HG03175 (cell line): ENCODE results near the gene PTOV1.

ENCODE experiments used
- ATAC-seq: cut with Tn5 transposase; IDR thresholded peaks from one replicate; pipeline ENCODE4 v1.9.1; 2021; ENCODE audit warnings: mild to moderate bottlenecking, moderate library complexity; ENCODE audit not compliant: unreplicated experiment

PTOV1 gene

DNA sequence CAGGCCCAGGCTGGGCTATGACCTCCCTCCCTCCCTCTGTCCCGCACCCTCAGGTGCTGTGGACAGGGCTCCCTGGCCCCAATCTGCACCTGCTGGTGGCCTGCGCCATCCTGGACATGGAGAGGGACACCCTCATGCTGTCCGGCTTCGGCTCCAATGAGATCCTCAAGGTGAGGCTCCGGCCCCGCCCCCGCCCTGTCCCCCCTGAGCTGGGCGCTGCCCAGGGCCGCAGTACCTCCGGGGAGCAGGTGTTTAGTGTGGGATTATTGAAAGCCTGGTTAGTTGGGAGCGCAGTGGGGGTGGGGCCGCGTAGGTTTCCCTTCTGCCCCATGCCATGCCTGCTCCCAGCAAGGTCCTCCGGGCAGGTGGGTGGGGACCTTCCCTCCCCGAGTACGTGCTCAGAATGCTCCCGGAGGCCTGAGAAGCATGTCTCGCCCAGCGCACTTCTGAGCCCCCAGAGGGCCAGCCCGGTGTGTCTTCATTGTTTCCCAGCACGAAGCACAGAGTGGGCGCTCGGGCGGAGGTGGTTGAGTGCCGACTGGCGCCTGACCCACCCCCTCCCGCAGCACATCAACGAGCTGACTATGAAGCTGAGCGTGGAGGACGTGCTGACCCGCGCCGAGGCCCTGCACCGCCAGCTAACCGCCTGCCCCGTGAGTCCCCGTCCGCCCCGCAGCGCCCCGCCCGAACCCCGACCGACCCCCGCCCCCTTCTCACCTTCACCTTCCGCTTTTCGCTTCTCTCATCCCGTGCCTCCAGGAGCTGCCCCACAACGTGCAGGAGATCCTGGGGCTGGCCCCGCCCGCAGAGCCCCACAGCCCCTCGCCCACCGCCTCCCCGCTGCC lies 36.9 kb downstream of the PTOV1 start:
- ATAC-seq: no peak

DNA sequence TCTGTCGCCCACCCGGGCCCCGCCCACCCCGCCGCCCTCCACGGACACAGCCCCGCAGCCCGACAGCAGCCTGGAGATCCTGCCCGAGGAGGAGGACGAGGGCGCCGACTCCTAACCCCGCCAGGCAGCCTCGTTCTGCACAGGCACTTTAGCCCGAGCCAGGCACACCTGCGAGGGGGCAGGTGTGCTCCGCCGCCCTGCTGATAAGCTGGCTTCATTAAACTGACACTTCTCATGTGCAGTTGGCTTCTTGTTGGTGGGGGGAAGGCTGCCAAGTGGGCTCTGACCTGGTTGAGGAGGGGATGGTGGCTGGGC lies 37.5 kb downstream of the PTOV1 start:
- ATAC-seq: no peak

DNA sequence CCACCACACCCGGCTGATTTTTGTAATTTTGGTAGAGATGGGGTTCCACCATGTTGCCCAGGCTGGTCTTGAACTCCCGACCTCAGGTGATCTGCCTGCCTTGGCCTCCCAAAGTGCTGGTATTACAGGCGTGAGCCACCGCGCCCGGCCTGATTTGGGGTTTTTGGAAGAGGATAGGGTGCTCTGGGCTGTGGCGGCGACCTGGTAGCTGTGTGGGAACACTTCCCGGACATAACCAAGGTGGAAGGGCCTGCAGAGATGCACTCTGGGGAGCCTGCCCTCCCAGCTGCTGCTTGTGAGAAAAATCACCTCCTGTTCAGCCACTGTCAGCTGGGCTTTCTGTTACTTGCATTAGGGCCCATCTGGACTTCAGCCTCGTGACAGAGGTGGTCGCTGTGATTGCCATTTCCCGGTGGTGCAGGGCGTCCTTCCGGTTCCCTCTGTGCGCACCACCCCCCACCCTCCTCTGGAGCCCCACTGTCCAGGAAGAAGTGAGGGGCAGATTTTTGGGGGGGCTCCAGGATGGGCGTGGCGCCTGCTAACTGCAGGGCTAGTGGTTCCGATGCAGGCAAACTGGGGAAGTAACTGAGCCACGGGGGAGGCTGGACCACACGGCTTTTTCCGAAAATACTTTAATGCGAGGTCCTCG lies 38.2 kb downstream of the PTOV1 start:
- ATAC-seq: no peak

DNA sequence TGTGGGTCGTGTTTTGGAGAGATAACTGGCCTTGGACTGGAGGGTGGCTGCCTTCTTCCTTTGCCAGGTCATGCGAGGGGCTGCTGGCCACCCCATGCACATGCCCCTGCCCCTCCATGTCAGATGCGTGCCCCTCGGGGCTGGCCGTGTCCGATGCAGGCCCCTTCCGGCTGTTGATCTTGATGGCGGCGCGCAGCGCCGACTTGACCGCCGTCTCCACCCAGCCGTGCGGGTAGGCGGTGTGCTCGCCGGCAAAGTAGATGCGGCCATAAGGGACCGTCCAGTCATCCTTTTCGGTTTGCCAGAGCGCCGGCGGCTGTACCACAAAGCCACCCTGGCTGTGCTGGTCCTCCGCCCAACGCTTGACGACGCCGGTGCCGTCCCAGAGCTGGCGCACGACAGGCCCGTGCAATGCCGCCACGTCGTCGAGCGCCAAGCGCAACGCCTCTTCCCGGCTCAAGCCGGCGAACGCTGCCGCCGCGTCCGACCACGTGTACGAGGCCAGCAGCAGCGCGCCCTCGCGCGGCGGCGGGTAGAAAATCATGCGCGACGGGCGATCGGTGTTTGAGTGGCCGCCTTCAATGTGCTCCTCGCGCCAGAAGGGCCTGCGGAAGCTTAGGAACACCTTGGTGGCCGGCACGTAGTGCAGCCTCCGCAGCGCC lies 38.9 kb downstream of the PTOV1 start:
- ATAC-seq: no peak

DNA sequence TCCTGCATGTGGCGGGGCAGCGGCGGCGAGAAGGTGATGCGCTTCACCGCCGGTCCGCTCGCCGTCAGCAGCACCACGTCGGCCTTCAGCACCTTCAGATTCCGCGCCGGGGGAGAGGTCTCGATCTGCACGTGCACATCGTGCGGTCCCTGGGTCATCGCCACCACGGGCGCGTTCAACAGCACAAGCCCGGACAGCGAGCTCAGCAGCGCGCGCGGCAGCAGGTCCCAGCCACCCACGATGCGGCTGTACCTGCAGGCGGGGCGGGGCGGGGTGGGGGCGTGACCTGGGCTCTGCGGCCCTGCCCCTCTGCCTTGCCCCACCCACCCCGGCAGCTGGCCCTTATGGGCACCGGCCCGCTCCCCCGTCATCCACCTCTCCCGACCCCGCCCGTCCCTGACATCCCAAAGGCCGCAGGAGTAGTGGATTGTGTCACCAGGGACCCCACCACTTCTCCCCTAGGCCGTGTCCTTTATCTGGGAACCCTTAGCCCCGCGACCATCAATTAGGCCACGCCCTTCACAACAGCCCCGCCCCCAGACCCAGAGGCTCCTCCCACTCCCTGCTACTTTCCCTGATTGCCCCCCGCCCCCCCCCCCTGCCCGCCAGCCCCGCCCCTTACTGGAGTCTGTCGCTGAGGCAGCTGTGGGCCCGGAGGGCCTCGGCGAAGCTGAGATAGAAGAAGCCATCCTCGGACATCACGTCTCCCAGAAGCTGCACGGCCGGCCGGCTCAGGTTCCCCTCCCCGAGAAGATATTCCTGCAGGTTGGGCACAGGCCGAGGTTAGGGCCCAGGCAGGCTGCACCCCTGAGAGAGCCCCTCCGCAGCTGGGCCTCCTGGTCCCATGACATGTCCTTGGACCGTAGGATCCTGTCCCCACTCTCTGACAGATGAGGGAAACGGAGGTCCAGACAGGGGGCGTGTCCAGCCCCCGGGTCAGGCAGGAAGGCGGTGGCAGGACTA lies 39.7 kb downstream of the PTOV1 start:
- ATAC-seq: no peak

DNA sequence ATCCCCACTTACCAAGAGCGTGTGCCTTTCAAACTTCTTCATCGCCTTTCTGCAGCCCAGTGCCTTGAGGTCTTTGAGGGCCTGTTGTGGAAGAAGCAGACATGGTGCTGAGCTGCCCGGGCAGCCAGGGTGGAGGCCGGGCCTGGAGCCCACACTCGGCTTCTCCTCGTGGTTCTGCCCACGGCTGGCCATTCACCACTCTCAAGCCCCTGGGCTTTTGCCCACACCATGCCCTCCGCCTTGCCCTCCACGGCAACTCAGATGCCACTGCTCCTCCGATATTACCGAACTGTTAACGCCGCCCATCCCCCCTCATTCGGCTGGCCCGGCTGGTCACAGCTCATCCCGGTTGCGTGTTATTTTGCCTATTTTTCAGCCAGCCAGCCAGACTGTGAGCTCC lies 40.4 kb downstream of the PTOV1 start:
- ATAC-seq: no peak

DNA sequence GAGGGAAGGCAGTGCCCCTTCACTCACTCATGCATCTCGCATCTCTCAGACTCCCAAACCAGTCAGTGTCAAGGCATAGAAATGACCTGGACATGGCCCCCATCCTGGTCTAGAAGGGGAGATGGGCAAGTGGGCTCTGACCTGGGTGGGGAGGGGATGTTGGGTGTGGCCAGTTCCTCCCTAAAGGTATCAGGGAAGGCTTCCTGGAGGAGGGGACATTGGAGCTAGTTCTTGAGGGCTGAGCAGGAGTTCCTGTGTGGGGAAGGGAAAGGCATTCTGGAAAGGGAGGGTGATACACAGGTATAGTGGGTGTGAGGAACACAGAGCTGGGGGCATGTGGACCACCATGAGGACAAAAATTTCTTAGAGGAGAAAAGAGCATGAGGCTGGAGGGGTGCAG lies 41.8 kb downstream of the PTOV1 start:
- ATAC-seq: no peak

DNA sequence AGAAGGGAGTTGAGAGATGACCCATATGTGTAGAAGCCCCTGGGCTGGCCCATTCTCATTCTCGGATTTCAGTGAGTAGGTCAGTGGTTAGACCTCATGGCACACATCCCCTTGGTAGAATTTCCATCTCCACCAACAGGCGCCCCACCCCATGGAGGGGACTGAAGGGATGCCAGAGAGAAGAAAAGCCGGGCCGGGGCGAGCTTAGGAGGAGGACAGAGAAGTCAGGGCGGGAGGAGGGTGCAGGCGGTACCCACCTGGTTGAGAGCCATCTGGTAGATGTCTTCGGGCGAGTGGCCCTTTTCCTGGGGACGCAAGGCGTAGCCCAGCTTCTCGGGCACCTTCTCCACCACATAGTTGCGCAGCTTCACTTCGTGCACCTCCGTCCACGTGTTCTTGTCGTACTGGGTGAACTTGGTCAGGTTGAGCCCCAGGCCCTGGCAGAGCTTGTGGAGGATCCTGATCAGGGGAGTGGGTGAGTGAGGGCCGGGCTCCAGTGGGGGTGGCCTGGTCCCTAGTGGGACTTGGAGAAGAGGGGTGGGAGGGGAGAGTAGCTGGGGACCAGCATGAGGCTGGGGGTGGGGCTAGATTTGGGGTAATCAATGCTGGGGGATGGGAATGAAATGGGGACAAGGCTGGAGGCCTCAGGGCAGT lies 43.2 kb downstream of the PTOV1 start:
- no peak for ATAC-seq

DNA sequence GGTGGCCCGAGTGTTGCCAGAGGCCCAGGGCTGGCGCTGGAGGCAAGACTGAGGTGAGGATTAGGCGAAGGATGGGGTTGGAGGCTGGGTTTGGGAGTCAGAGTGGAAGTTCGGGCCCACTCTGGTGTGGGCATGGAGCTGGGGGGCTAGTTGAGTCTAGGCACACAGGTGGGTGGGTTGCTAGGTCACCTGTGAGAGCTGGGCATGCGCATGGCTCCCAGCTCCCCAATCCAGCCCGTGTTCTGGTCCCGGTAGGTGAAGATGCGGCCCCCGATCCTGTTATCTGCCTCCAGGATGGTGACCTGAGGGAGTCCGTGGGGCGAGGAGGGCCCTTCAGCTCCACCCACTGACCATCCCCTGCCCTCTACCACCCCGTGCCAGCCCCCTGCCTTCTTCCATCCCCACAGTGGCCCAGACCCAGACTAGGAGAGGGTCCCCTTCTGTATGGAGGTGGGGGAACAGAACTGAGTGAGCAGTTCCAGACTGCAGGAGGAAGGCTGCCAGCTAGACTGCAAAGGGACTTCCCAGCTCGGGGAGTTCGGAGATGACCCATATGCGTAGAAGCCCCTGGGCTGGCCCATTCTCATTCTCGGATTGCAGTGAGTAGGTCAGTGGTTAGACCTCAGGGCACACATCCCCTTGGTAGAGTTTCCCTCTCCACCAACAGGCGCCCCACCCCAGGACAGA lies 44.1 kb downstream of the PTOV1 start:
- no peak for ATAC-seq

DNA sequence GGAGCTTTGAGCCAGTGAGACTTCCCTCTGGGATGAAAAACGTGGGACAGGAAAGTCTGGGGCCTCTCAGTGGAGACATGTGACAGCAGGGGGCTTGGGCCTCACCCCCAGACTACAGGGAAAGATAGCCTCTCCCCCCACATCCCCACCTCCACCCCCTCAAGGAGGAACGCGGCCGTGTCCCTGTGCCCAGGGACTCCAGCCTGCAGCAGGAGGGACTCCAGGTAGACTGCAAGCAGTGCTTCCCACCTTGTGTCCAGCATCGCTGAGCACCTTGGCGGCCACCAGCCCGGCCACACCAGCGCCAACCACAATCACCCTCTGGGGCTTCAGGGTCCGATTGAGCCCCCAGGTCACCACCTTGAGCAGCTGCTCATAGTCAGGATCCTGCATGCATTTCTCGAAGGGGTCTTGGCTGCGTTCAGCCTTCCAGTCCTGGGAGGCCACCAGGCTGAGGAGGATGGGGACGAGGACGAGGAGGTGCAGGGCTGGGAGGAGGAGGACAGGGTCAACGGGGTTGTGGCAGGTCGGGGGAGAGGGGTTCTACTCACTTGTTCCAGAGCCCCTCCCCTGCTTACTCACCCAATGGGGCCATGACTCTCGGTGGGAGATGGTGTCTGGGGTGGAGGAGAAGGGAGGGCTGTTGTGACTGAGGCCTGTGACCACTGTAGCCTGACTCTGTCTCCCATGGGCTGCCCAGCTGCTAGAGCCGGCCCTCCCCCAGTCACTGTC lies 44.8 kb downstream of the PTOV1 start:
- ATAC-seq: no peak

DNA sequence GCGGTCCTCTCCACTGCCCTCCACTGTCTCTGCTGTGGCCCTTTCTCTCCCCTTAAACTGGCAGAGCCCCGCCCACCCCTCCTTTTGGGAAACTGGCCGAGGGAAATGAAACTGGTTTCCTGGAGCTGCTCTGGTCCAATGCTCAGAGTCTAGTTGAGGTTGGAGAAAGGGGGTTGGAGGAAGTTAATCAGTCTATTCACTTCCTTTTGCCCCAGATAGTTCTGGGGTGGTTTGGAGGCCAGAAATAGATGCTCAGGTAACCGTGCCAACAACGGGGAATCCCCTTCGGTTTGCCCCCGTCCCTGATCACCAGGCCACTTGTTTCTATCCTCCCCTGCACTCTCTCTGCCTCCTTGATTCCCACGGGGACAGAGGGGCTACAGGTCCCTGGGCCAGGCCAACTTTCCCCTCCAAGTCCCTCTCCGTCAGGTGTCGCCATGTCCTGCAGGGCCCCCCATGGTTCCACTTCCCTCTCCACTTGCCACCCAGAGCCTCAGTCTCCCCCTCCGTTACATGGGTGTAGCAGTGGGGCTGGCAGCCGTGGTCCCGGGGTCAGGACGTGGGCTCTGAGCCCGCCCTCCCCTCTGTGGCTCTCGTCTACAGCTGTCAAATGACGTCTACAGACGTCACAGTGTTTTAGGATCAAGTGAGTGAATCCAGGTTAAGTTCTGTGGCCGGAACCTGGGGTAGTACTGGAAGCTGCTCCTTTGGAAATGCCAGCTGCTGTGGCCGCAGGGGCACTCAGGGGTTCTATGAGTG lies 46.1 kb downstream of the PTOV1 start, which contains the start of gene IL4I1:
Gene IL4I1 (minus strand): TSS at position 25 of the 759 bp plus-strand sequence. CDS start 727 bp downstream, outside the sequence.
- peak; percentile 69 for ATAC-seq

DNA sequence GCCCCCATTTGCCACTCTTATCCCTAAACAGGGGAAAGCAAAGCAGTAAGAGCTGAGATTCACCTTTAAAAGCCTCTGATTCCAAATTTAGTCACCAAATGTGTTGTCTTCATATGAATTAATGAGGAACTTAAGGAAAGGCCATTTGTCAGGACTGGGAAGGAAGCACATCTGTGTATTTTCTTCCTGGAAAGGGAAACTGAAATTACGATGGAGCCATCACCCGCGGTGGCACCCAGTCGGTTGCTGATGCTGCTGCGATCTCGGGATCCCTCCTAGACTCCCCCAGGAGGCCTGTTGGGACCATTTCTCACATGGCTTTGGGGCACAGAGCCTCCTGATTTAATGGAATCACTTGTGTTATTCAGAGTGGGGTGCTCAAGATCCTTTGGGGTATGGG lies 53.2 kb downstream of the PTOV1 start:
- ATAC-seq: no peak

DNA sequence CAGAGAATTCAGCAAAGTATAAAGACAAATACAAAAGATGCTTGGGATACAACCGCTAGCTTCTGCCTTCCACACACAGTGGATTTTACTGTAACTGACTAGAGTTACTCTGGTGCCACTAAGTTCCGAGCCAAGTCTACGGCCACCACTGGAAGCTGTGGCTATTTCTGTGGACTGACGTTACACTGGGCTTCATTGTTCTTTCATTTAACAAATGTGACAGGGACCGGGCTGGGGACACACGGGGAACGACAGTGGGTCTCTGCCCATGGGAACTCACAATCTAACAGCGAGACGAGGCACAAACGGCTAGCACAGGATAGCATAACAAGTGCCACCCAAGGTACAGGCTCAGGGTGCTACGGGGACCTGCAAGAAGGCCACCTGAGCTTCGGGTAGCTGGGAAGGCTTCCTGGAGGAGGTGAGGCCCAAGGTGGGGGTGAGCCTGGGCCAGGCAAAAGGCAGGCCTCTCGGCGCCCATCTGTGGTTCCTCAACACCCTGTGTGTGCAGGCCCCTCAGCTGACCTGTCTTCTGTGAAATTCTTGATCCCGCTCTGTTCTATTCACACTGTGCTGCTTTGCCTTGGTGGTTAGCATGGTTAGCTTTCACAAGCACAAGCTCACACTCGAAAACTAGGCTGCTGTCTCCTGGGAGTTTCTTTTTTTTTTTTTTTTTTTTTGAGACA lies 56.1 kb downstream of the PTOV1 start:
- ATAC-seq: no peak

DNA sequence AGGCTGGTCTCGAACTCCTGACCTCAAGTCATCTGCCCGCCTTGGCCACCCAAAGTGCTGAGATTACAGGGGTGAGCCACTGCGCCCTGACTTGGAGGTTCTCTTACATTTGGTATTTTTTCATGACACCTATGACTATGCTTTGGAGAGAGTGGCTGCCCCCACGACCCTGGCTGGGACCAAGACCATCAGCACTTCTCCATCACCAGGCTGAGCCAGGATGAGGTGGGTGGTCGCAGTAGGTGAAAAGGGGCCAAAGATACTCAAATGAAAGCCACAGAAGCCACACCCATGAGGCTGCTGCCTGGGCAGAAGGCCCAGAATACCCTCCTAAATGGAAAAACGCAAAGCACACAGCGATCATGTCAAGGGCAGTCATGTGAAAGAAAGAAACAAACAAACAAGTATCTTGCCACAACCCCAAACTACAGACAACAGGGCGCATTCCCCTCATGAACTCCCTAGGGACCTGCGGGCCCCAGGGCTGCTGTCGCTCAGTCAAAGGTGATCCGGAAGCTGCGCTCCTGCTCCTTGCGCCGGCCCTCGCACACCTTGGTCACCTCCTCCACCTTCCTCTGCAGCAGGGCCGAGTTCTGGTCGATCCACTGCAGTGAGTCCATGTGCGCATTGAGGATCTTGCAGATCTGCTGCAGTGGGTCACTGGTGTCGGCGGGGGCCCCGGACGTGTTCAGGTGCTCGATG lies 56.9 kb downstream of the PTOV1 start:
- ATAC-seq: no peak

DNA sequence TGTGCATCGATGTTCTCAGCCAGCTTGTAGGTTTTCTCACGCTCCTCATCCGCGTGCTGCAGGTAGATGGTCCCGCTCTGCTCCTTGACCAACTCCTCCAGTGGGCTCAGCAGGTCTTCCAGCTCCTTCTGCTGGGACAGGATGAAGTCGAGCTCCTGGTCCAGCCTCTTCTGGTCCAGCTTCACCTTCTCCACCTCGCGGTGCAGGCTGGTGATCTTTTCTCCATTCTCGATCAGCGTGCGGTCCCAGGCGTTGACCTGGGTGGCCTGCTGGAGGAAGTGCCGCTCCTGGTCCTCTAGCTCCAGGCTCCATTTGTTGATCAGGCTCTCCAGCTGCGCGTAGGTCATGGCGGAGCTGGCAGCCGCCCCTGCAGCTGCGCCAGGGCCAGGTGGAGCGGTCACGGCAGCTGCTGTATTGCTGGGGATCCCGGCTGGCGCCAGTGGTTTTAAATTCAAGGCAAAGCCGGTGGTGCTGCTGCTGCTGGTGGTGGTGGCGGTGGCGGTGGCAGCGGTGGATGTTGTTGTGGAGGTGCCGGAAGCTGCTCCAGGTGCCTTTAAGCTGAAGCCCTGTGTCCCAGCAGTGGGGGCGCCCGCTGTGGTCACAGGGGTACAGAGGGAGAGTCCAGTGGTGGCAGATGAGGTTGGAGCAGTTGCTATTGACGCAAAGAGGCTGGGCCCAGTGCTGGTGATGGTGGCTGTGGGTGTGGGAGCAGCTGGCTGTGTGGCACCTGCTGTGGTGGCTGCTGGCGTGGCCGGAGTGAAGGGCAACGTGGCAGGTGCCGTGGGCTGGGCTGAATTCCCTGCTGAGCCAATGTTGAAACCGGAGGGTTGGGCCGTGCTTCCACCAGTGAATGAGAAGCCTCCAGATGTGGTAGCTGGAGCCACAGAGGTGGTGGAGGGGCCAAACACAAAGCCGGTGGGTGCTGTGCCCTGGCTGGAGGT lies 57.8 kb downstream of the PTOV1 start:
- ATAC-seq: no peak

DNA sequence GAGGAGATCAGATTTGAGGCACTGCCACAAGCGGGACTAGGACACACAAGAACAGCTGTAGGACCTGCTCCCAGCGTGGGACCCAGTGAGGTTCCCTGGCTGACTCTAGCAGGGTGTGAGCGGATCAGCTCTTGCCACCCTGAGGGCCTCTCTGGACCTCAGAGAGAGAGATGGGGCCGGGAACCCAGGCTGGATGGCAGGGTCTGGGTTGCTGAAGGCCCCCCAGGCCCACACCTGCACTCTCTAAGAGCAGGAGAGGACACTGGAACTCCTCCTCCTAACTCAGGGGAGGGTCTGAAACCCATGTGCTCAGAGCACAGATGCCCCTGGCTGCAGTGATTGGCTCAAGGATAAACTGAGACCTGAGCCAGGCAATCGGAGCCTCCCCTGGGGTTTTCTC lies 59.2 kb downstream of the PTOV1 start:
- no peak for ATAC-seq
